Ectodermal cell (in vitro differentiated cells): Measurements from ENCODE around the gene TOM1L1.
"Not testable (repeated sequence)": the region's sequence is repeated elsewhere in the genome, so short reads cannot be mapped to it uniquely, and the experiment has no call there.

Experiments used
- H3K27ac ChIP-seq: 2 replicates; pipeline ENCODE4 v1.7.0; 2013; ENCODE audit warnings: mild to moderate bottlenecking, low read depth, low read length; ENCODE audit not compliant: insufficient read depth, poor library complexity, severe bottlenecking
- H3K27me3 ChIP-seq: 2 replicates; pipeline ENCODE4 v1.7.0; 2013; ENCODE audit warnings: mild to moderate bottlenecking, low read length; ENCODE audit not compliant: insufficient read depth, control insufficient read depth, poor library complexity, severe bottlenecking
- H3K36me3 ChIP-seq: one replicate; pipeline ENCODE4 v1.7.0; 2013; ENCODE audit warnings: low read length; ENCODE audit not compliant: control insufficient read depth, insufficient read depth
- H3K4me1 ChIP-seq: one replicate; pipeline ENCODE4 v1.7.0; 2013; ENCODE audit warnings: low read length; ENCODE audit not compliant: control insufficient read depth, insufficient read depth
- H3K4me3 ChIP-seq: 2 replicates; pipeline ENCODE4 v1.7.0; 2013; ENCODE audit warnings: low read depth, low read length, control low read depth; ENCODE audit not compliant: insufficient read depth
- H3K9me3 ChIP-seq: 2 replicates; pipeline ENCODE4 v1.7.0; 2013; ENCODE audit warnings: mild to moderate bottlenecking, low read length, moderate library complexity; ENCODE audit not compliant: control insufficient read depth
- WGBS, 2 experiments: methylation state at CpG; one replicate each; pipeline ENCODE4 v1.1.7; 2013; ENCODE audit warnings: missing lambda C conversion rate in 2 of 2; 5-methylcytosine and 5-hydroxymethylcytosine counted together

TOM1L1 gene

GRCh38 chr17:54875906-54876305, 24.7 kb upstream of the TOM1L1 start:
- not testable (repeated sequence) for H3K27ac ChIP-seq, H3K4me1 ChIP-seq, H3K27me3 ChIP-seq, H3K36me3 ChIP-seq, H3K9me3 ChIP-seq, H3K4me3 ChIP-seq
- WGBS, 2 experiments, result 80 to 94% methylated on average over 1 to 2 of the region's 2 CpGs

- no peak overlapping the region for H3K4me3 ChIP-seq
- no peaks in the 10 kb centered on the region for H3K9me3 ChIP-seq
- no peaks in the 10 kb centered on the region for H3K36me3 ChIP-seq
- 88 to 91% methylated on average over 6 of the region's 6 CpGs for WGBS, 2 experiments
- H3K4me1 ChIP-seq, result no peaks in the 10 kb centered on the region
- H3K27me3 ChIP-seq, result no peaks in the 10 kb centered on the region
- H3K27ac ChIP-seq, result no peak overlapping the region
These were observed 23.9 kb upstream of the TOM1L1 start for GRCh38 chr17:54876656-54877195.

GRCh38 chr17:54881255-54881972, 19.2 kb upstream of the TOM1L1 start:
- Histone ChIP-seq H3K27me3 (no peaks in the 10 kb centered on the region), H3K36me3 (no peaks in the 10 kb centered on the region), H3K4me3 (no peak overlapping the region), H3K4me1 (no peaks in the 10 kb centered on the region), H3K27ac (no peak overlapping the region), H3K9me3 (no peaks in the 10 kb centered on the region)
- WGBS, 2 experiments, result 84 to 91% methylated on average over 10 of the region's 10 CpGs

DNA sequence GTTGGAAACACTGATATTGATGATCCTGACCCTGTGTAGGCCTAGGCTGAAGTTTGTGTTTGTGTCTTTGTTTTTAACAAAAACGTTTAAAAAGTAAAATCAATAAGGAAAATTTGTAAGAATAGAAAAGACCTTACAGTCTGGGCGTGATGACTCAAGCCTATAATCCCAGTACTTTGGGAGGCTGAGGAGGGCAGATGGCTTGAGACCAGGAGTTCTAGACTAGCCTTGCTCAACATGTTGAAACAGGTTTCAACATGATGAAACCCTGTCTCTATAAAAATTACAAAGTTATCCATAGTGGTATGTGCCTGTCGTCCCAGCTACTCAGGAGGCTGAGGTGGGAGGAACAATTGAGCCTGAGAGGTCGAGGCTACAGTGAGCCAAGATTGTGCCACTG, 18.3 kb upstream of the TOM1L1 start:
- Histone ChIP-seq H3K4me3 (no peak overlapping the region), H3K4me1 (no peaks in the 10 kb centered on the region), H3K27me3 (no peaks in the 10 kb centered on the region), H3K27ac (no peak overlapping the region), H3K36me3 (no peaks in the 10 kb centered on the region), H3K9me3 (no peaks in the 10 kb centered on the region)
- 90 to 94% methylated on average over 4 of the region's 4 CpGs for WGBS, 2 experiments

DNA sequence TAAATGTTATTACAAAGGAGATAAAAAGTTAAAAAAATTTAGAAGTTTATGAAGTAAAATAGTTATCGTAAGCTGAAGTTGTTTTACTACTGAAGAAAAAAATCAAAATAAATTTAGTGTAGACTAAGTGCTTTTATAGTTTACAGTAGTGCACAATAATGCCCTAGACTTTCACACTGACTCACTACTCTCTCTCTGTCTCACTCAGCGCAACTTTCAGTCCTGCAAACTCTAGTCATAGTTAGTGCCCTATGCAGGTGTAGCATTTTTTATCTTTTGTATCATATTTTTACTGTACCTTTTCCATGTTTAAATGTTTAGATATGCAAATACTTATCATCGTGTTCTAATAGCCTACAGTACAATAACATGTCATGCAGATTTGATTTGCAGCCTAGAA, 17.7 kb upstream of the TOM1L1 start:
- Histone ChIP-seq H3K36me3 (no peaks in the 10 kb centered on the region), H3K4me3 (no peak overlapping the region), H3K9me3 (no peaks in the 10 kb centered on the region), H3K27me3 (no peaks in the 10 kb centered on the region), H3K27ac (no peak overlapping the region), H3K4me1 (no peaks in the 10 kb centered on the region)
- WGBS, 2 experiments, result 96 to 100% methylated on average over 2 to 3 of the region's 3 CpGs

GRCh38 chr17:54883939-54884338, 16.7 kb upstream of the TOM1L1 start:
- Histone ChIP-seq H3K36me3 (no peaks in the 10 kb centered on the region), H3K9me3 (no peaks in the 10 kb centered on the region), H3K27ac (no peak overlapping the region), H3K4me1 (no peaks in the 10 kb centered on the region), H3K27me3 (no peaks in the 10 kb centered on the region), H3K4me3 (no peak overlapping the region)
- 79 to 90% methylated on average over 1 to 2 of the region's 2 CpGs for WGBS, 2 experiments

DNA sequence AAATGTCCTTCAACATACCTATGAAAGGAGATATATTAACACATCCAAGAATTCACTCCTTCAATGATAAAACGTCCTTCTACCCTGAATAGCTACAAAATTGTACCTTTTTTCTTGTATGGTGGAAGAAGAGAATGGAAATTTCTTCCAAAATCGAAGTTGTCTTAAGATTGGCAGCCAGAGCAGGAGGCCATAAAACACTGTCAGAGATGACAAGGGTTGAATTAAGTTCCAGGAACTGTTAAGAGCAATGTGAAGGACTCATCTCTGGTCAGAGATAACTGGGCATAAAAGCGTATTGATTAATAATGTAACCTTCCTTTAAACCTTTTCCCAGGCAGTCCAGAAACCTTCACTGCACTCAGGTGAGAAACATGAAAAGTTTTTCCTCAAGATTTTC, 12.9 kb upstream of the TOM1L1 start:
- Histone ChIP-seq H3K4me1 (no peaks in the 10 kb centered on the region), H3K9me3 (no peaks in the 10 kb centered on the region), H3K36me3 (no peaks in the 10 kb centered on the region), H3K27ac (no peak overlapping the region), H3K4me3 (no peak overlapping the region), H3K27me3 (no peaks in the 10 kb centered on the region)
- 94 to 95% methylated on average over 2 of the region's 3 CpGs for WGBS, 2 experiments

GRCh38 chr17:54888254-54888653, 12.4 kb upstream of the TOM1L1 start:
- Histone ChIP-seq H3K27me3 (no peaks in the 10 kb centered on the region), H3K4me1 (no peaks in the 10 kb centered on the region), H3K27ac (no peak overlapping the region), H3K9me3 (no peaks in the 10 kb centered on the region), H3K36me3 (no peaks in the 10 kb centered on the region), H3K4me3 (no peak overlapping the region)
- WGBS, 2 experiments, result 95 to 98% methylated on average over 5 to 6 of the region's 6 CpGs

DNA sequence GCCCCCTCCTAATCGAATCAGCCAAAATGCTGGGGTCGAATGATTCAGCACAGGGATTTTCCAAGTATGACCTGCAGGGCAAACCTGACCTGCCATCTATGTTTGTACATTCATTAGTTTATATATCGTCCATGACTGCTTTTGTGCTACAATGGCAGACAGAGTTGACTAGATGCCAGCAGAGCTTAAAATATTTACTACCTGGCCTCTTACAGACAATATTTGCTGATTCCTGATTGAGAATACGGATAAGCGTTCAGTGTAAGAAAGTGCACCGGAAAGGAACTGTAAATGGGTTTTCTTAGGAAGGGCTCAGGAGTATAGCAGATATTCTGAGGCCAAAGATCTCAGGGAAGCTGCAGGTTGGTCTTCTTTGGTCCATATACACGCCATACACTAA, 11.7 kb upstream of the TOM1L1 start:
- Histone ChIP-seq H3K4me1 (no peaks in the 10 kb centered on the region), H3K27ac (no peak overlapping the region), H3K4me3 (no peak overlapping the region), H3K36me3 (no peaks in the 10 kb centered on the region), H3K27me3 (no peaks in the 10 kb centered on the region), H3K9me3 (no peaks in the 10 kb centered on the region)
- WGBS, 2 experiments, result 95 to 96% methylated on average over 6 of the region's 7 CpGs

DNA sequence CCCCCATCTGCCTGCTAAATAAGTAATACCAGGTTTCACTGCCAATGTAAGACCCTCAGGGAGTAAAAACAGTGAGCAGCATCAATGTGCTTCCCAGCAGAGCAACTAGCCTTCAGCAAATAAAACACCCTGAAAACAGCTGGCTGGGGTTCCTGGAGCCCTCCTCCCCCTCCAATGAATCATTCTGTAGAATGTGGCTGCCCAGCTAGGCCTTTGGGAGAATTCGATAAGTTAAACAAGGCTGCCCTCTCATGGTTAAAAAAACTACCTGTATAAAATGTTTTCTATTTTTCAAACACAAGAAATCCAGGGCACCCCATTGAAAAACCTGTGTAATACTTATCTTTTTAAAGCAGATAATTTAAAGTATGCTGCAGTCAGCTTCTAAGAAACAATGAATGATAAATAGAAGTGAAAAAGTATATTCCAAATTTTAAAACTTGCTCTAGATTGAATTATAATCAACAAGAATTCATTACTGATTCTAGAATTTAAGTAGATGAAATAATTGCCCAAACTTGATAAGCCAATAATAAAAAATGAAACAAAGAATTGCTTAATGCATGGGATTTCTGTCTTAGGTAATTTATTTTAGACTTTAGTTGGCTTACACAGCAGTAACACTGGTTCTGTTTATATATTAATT, 9.4 kb upstream of the TOM1L1 start:
- Histone ChIP-seq H3K4me3 (no peak overlapping the region), H3K27me3 (no peaks in the 10 kb centered on the region), H3K4me1 (no peaks in the 10 kb centered on the region), H3K27ac (no peak overlapping the region), H3K36me3 (no peaks in the 10 kb centered on the region), H3K9me3 (no peaks in the 10 kb centered on the region)
- 0 to 31% methylated on average over 1 of the region's 1 CpG for WGBS, 2 experiments
